ENCODE data around the gene PARD3.
"Not testable (repeated sequence)": the region's sequence is repeated elsewhere in the genome, so short reads cannot be mapped to it uniquely, and the experiment has no call there.

PARD3 gene

GRCh38 chr10:34078017-34078744 is 736.9 kb downstream of the PARD3 start:
- DNase-seq = no peak

GRCh38 chr10:34076443-34076842 is 738.7 kb downstream of the PARD3 start:
- DNase-seq = no peak

GRCh38 chr10:34075254-34075926 is 739.7 kb downstream of the PARD3 start:
- DNase-seq = no peak

- no peak for DNase-seq
Measured at GRCh38 chr10:34074051-34074450, 741.0 kb downstream of the PARD3 start.

GRCh38 chr10:34067741-34068140 is 747.4 kb downstream of the PARD3 start:
- DNase-seq = not testable (repeated sequence)

- DNase-seq = no peak
Measured at GRCh38 chr10:34063592-34063991, 751.5 kb downstream of the PARD3 start.

GRCh38 chr10:34061841-34062240 is 753.3 kb downstream of the PARD3 start:
- DNase-seq = no peak
